Spinal cord (tissue), 10 donors: ENCODE measurements around the gene POLR3G. TPM values are rescaled to one million over a fixed set of nuclear protein-coding genes. Genes with fewer than 3 reads are reported as not detected.

Source experiments
- DNase-seq, 6 donors: peaks; one replicate each; pipeline versions ENCODE4 v3.0.0 to v3.0.0-alpha.2; 2013 to 2015; ENCODE audit warnings: low spot score in 6 of 6, low read depth in 4 of 6
- H3K27ac ChIP-seq: one replicate; pipeline ENCODE4 v1.5.1; 2013; ENCODE audit warnings: low read depth, low read length, control low read depth
- H3K27me3 ChIP-seq: one replicate; pipeline ENCODE4 v1.6.1; 2013; ENCODE audit warnings: low read length; ENCODE audit not compliant: control insufficient read depth, insufficient read depth
- H3K36me3 ChIP-seq: one replicate; pipeline ENCODE4 v1.6.1; 2013; ENCODE audit warnings: low read length; ENCODE audit not compliant: control insufficient read depth, insufficient read depth
- H3K4me1 ChIP-seq: one replicate; pipeline ENCODE4 v1.6.1; 2013; ENCODE audit warnings: low read length; ENCODE audit not compliant: control insufficient read depth, insufficient read depth
- H3K4me3 ChIP-seq: one replicate; pipeline ENCODE4 v1.5.1; 2013; ENCODE audit warnings: low read depth, low read length, control low read depth
- H3K9me3 ChIP-seq: one replicate; pipeline ENCODE4 v1.6.1; 2013; ENCODE audit warnings: low read length; ENCODE audit not compliant: control insufficient read depth, insufficient read depth
- WGBS: methylation state at CpG from one replicate; pipeline ENCODE4 v1.1.5; 2013; ENCODE audit warnings: missing lambda C conversion rate; ENCODE audit not compliant: insufficient coverage; 5-methylcytosine and 5-hydroxymethylcytosine counted together
- long read RNA-seq, 4 donors: transcript quantifications; one replicate each; lab custom pipeline, GENCODE V29; 2026
- polyA plus RNA-seq, 2 donors: library from polyadenylated mRNA; unstranded; fragments of 120-200 nt; gene quantifications; one replicate each; pipeline ENCODE4 v1.2.1, GENCODE V29; 2013; ENCODE audit not compliant: insufficient read length in 2 of 2
- total RNA-seq, 2 donors: library from RNA; depleted of rRNA in 1 of 2; stranded (reverse); fragments of 120-200 nt in 1 of 2; fragments of >200 nt in 1 of 2; gene quantifications; one replicate each; pipeline versions ENCODE4 v1.2.3 to v1.2.4, GENCODE V29; 2013 to 2014
- donor health status: healthy.

POLR3G gene
- total RNA-seq (1 to 10 TPM; 3.0 to 6.1 TPM), polyA plus RNA-seq (1 to 10 TPM; 4.0 to 4.3 TPM)
- long read RNA-seq, donor 1 = 0 reads
- long read RNA-seq, donor 2, partial matches to known transcripts = 0 of 1 reads
- long read RNA-seq, donor 2, other reads (novel, unspliced or antisense) = 0 of 1 reads
- long read RNA-seq, donor 3, partial matches to known transcripts = 0 of 1 reads
- long read RNA-seq, donor 3, other reads (novel, unspliced or antisense) = 0 of 1 reads
- long read RNA-seq, donor 4 = 0 reads

- peaks cover 2% of the 10 kb centered on the region for H3K36me3 ChIP-seq
- WGBS = under 1% methylated on average over 71 of the region's 73 CpGs
- peaks cover 15% of the 10 kb centered on the region for H3K4me1 ChIP-seq
- no peaks in the 10 kb centered on the region for H3K9me3 ChIP-seq
- peak; percentile 77 to 98 (median 83) for DNase-seq
- H3K27ac ChIP-seq = peak within 1 kb of the TSS; percentile 90
- H3K4me3 ChIP-seq = peak within 1 kb of the TSS; percentile 97
- H3K27me3 ChIP-seq = no peaks in the 10 kb centered on the region
These were observed at the start of gene POLR3G, which contains the start of gene MBLAC2 for GRCh38 chr5:90474235-90475107. POLR3G (plus strand) TSS chr5:90474864; CDS start chr5:90485568, 10,704 bp downstream. MBLAC2 (minus strand) TSS chr5:90474771; CDS start chr5:90474292, 479 bp downstream.

DNA sequence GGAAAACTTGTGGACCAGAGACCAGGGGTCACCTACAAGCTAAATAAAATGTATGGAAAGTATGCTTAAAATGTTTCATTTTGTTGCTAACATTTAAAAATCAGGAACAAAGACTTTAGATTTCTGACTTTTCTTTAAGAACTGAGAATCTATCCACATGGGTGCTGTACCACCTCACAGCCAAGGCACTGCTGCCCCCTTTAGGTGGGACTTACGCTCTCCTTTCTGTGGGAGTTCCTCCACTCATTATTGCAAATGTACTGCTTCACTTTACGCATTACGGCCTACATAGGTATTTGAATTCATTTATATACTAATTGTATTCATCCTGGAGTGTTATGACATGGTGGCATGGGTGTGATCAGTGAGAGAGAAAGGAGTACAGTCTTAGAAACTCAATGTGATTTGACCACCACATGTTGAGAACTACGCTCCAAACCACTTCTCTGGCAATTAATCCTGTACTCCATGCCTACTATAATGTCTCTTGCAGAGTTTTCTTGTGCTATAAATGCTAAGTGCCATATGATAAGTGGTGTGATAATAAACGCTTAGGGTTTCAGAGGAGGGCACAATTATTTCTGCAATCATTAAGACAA, 40.4 kb upstream of the POLR3G start:
- Histone ChIP-seq H3K27me3 (no peaks in the 10 kb centered on the region), H3K9me3 (no peaks in the 10 kb centered on the region), H3K4me3 (no peak overlapping the region), H3K36me3 (no peaks in the 10 kb centered on the region), H3K27ac (no peak overlapping the region), H3K4me1 (no peaks in the 10 kb centered on the region)
- no CpG with 5 or more reads among the region's 5 CpGs for WGBS
- peak in 3 of 6 donors; percentile 20 to 74 (median 71) for DNase-seq

DNA sequence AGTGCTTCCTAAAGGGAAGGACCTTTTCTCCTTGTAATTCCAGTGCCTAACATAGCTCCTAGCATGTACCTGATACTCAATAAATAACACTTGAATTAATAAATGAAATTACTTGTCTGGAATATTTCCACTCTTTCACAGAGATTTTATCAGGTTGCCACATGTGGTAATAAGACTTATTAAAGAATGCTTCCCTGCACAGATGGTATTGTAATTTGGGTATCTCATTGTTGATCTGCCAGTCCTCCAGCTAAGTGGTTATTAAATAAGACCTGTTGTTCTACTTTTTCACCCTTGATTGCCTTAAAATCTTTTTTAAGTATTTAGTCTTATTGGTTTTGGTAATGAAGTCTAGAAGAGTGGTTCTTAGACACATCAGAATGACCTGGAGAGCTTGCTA, 37.0 kb upstream of the POLR3G start:
- no peaks in the 10 kb centered on the region for H3K27me3 ChIP-seq
- no peaks in the 10 kb centered on the region for H3K9me3 ChIP-seq
- no peak overlapping the region for H3K4me3 ChIP-seq
- no peaks in the 10 kb centered on the region for H3K36me3 ChIP-seq
- H3K27ac ChIP-seq = no peak overlapping the region
- DNase-seq = no peak
- H3K4me1 ChIP-seq = no peaks in the 10 kb centered on the region

- WGBS = no CpG with 5 or more reads among the region's 1 CpG
- no peaks in the 10 kb centered on the region for H3K4me1 ChIP-seq
- no peak overlapping the region for H3K4me3 ChIP-seq
- H3K27ac ChIP-seq = no peak overlapping the region
- no peaks in the 10 kb centered on the region for H3K9me3 ChIP-seq
- DNase-seq = no peak
- no peaks in the 10 kb centered on the region for H3K36me3 ChIP-seq
- H3K27me3 ChIP-seq = no peaks in the 10 kb centered on the region
These were observed 36.6 kb upstream of the POLR3G start for GRCh38 chr5:90438100-90438499.

GRCh38 chr5:90440644-90441043, 34.0 kb upstream of the POLR3G start:
- no CpG with 5 or more reads among the region's 2 CpGs for WGBS
- no peaks in the 10 kb centered on the region for H3K4me1 ChIP-seq
- no peak overlapping the region for H3K27ac ChIP-seq
- no peak for DNase-seq
- no peaks in the 10 kb centered on the region for H3K9me3 ChIP-seq
- H3K4me3 ChIP-seq = no peak overlapping the region
- H3K27me3 ChIP-seq = no peaks in the 10 kb centered on the region
- no peaks in the 10 kb centered on the region for H3K36me3 ChIP-seq

- Histone ChIP-seq H3K27ac (no peak overlapping the region), H3K9me3 (no peaks in the 10 kb centered on the region)
- no peak for DNase-seq
These were observed 27.7 kb upstream of the POLR3G start for GRCh38 chr5:90446961-90447360.

GRCh38 chr5:90461288-90461687, 13.4 kb upstream of the POLR3G start:
- no peak for DNase-seq
- 59% methylated on average over 4 of the region's 4 CpGs for WGBS
- Histone ChIP-seq H3K4me3 (no peak overlapping the region), H3K27me3 (no peaks in the 10 kb centered on the region), H3K4me1 (no peaks in the 10 kb centered on the region), H3K9me3 (no peaks in the 10 kb centered on the region), H3K36me3 (no peaks in the 10 kb centered on the region), H3K27ac (no peak overlapping the region)

More at GRCh38 chr5:90446961-90447360, 27.7 kb upstream of the POLR3G start:
- Histone ChIP-seq H3K4me1 (no peaks in the 10 kb centered on the region), H3K4me3 (no peak overlapping the region), H3K36me3 (no peaks in the 10 kb centered on the region), H3K27me3 (no peaks in the 10 kb centered on the region)

DNA sequence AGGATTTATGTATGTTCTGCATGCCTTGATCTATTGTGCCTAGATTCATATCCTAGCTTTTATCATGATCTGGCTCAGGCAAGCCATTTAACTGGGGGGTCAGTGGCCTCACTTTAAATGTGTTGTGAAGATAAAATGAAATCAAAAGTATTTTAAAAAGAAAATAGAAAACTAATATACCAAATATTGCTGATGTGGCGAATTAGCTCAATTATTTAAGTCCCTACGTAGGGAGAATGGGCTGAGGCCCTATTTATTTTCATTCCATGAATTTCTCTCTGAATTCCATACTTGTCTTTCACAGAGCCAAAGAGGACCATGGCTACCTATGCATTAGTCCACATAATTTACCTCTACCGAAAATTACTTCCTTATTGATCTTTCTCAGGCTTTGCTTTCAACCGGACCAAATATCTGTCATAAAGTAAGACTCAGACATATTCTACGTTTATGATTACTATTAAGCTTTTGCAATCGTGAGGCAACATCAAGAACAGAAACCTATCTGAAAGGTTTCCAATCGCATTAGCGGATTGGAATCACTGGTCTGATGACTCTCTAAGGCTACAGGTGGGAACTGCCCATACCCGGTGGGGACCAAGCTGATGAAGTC, 1.8 kb upstream of the POLR3G start:
- peaks cover 15% of the 10 kb centered on the region for H3K4me1 ChIP-seq
- H3K36me3 ChIP-seq = peaks cover 2% of the 10 kb centered on the region
- peak overlapping the region; percentile 97 for H3K4me3 ChIP-seq
- DNase-seq = peak in 1 of 6 donors; percentile 1
- H3K27ac ChIP-seq = no peak overlapping the region
- H3K9me3 ChIP-seq = no peaks in the 10 kb centered on the region
- 23% methylated on average over 6 of the region's 9 CpGs for WGBS
- no peaks in the 10 kb centered on the region for H3K27me3 ChIP-seq

GRCh38 chr5:90473396-90474234, 1.0 kb upstream of the POLR3G start:
- Histone ChIP-seq H3K27me3 (no peaks in the 10 kb centered on the region), H3K27ac (peak overlapping the region; percentile 90), H3K9me3 (no peaks in the 10 kb centered on the region), H3K36me3 (peaks cover 2% of the 10 kb centered on the region), H3K4me1 (peaks cover 15% of the 10 kb centered on the region), H3K4me3 (peak overlapping the region; percentile 97)
- WGBS = under 1% methylated on average over 56 of the region's 56 CpGs
- peak; percentile 23 to 73 (median 40) for DNase-seq
